ENCODE measurements around the gene CDH24.

GRCh38 chr14:23106747-23107045 is 49.4 kb upstream of the CDH24 start:
- no peak for TF ChIP-seq CTCF (IDR thresholded peaks at IDR 0.05)
- TF ChIP-seq POLR2A (IDR thresholded peaks at IDR 0.05) = no peak

Data from upper lobe of left lung (tissue), 4 donors.